GM12891 (cell line): ENCODE measurements around the gene AKR1B15.

Experiments
- POLR2A ChIP-seq: IDR thresholded peaks from 2 replicates; pipeline ENCODE4 v1.6.1; 2011; ENCODE audit warnings: low read depth, low read length, control low read depth
- POLR2AphosphoS5 ChIP-seq: IDR thresholded peaks from 2 replicates; pipeline ENCODE4 v1.6.1; 2011; ENCODE audit warnings: low read depth, low read length, control low read depth
- SPI1 ChIP-seq: IDR thresholded peaks from 2 replicates; pipeline ENCODE4 v1.6.1; 2011; ENCODE audit warnings: low read depth, low read length, control low read depth

DNA sequence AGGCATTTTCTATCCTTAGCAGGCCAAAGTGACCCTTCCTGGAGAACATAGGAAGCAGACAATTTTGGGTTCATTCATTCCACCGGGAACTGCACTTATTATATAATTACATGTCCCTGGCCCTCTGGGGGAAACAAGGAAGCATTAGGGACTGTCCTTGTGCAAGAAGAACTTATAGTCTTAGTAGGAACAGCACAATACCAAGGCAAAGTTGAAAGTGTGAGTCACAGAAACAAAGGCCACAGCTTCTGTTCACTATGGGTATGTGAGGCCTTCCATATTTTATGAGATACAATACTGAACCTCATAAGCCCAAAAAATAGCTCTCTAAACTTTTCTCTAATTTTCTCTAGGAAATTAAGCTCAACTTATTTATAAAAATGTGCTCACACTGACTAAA lies 39.9 kb upstream of the AKR1B15 start:
- TF ChIP-seq POLR2A = no peak
- no peak for TF ChIP-seq POLR2AphosphoS5
- TF ChIP-seq SPI1 = no peak
